HuH-7.5 (cell line): ENCODE results near the gene TMEM184B.

ENCODE experiments used
- DNase-seq: peaks from one replicate; pipeline ENCODE4 v3.0.0; 2011; ENCODE audit warnings: low spot score

TMEM184B gene

DNA sequence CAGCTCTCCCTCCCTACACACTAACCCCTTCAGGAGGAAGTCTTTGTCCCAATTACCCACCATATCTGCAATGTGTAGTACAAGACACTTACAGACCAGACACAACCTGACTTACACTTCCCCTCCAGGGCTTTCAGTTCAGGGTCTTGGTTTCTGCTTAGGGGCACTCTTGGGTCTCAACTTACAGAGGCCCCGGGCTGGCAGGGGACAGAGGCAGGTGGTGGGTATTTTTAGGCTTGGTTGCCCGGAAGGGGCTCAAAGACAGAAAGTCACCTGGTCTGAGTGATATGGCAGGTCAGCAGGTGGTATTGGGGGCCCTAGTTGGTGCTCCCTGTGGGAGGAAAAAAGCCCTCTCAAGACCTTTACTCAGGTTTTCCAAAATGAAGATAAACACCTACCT is 3.4 kb upstream of the TMEM184B start:
- DNase-seq = no peak

DNA sequence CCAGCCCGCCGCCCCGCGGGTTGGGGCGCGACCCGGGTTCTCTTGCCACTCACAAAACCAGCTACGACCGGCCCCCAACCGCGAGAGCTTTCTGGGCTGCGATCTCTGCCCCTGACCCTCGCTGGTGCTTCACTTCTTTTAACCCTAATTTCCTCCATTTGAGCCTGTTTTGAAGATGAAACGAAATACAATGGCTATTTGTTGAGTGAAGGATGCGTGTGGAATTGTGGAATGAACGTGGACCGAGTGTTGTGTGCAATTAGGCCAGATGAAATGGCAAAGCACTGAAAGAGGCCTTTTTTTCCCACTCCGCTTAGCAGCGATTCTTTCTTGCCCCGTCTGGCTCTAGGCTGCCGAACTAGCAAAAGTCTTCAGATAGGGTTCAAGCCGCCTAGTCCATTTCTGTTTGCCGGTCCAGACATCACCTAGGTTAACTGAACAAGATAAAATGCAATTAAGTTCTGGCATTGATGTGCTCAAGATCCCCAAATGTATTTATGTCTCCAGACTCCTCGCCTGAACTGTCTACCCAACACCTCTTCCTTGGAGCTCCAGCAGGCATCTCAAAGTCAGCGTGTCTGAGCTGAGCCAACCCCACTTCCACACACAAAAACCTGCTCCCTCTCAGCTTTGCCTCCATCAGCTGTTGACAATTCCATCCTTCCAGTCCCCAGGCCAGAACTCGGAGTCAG is 471 bp upstream of the TMEM184B start:
- no peak for DNase-seq

DNA sequence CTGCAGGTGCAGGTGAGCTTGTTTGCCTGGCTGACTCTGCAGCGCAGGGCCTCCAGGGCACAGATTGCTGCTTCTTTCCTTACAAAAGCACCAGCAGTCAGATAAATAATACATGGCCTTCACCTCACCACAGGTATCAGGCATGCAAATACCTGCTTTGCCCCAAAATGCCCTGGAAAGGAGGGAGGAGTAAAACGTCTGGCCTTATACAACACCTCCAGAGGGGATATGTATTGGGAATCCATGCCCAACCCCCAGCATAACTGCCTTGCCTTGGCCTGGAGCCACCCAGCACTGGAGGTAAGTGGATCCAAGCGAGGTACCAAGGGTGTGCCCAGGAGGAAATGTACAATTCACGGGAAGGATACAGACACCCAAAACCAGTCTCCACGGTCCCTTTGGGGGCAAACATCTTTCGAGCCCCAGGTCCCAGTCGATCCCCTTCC is 860 bp downstream of the TMEM184B start:
- no peak for DNase-seq

DNA sequence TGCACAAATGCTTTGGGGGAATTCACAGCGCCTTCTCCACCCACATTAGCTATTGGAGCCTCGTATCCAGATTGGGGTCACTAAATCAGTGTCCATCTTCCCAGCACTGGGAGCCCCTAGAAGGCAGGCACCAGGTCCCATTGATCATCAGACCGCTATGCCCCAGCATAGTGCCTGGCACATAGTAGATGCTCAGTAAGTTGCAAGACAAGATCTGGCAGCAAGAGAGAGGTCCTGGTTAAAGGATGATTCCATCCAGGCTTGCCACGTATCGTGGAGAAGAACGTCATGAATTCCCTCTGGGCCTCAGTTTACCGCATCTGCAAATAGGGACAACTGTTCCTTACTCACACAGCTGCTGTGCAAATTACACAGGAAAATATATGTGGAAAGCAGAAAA is 1.7 kb downstream of the TMEM184B start:
- no peak for DNase-seq

DNA sequence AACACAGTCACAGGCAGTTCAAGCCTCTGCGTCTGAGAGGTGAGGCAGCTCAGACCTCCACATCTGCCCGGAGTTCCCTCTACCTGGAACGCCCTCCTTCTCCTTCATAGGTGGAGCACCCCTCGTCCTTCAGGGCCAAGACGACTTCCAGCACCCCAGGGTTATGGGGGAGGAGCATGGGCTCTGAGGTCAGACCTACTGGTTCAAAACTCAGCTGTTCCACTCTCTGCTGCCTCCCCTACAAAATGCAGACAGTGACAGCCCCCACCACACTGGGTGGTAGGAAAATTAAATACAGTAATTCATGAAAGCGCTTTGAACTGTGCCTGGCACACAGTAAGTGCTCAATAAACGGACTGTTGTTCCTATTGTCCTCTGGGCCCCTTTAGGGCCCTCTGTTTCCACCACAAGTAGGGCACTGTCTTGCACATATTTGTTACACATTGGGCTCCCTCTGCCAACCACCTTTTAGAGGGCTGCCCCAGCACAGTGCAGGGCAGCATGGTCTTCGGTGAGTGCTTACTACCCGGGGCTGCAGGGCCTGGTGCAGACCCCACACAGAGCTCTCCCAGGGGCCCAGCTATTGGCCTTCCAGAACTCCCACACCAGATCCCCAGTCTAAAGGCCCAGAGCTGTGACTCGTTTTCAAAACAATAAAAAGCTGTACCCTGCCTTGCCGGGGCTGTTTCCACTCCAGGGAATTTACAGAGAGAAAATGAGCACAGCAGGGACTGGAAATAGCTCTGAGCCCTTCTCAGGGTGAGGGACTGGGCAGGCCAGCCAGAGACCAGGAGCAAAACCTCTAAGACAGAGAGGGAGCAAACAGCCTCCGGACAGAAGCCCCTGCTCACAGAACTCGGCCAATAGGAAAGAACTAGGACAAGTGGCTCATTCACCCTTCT is 2.5 kb downstream of the TMEM184B start:
- DNase-seq = no peak

DNA sequence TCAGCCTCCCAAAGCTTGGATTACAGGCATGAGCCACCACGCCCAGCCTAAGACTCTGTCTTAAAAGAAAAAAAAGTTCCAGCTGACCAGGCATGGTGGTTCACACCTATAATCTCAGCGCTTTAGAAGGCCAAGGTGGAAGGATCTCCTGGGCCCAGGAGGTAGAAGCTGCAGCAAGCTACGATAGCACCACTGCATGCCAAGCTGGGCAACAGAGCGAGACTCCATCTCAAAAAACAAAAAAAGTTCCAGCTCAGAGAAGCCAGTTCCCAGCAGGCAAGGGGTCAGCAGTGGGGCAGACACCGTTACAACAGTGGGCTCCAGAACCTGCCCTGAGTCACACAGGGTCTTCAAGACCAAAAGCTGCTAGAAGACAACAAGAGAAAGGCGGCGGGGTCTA is 3.3 kb downstream of the TMEM184B start:
- DNase-seq = no peak

DNA sequence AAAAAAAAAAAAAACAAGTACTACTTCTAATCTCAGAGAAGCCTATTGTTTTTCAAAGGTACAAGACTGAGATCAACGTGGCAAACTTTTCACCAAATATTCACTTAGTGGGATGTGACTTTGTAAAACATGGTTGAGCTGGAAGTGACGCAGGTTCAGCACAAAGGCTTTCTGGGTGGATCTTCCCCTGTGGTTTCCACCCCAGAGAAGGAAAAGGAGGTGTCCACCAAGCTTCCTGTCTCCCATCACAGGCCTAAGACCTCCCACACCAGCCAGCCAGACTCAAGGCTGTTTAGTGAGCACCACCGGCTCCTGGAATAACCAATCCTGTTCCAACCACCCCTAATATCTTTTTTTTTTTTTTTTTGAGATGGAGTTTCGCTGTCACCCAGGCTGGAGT is 5.7 kb downstream of the TMEM184B start:
- no peak for DNase-seq

DNA sequence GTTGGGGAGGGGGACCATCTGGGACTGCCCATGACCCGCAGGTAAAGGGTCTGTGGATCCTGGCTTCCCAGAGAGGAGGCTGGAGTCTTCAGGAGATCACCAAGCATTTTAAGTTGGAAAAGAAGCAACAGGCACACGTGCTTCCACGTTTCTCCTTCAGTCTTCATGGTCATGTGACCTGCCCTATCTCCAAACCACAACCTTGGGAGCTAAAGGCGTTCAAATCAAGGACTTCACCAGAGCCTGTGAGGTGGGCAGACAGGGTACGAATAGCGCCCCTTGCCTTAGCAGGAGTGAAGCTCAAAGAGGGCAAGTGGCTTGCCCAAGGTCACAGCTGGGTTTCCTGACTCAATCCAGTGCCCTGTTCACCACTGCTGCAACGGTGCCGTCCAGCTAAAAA is 6.7 kb downstream of the TMEM184B start:
- DNase-seq = no peak

DNA sequence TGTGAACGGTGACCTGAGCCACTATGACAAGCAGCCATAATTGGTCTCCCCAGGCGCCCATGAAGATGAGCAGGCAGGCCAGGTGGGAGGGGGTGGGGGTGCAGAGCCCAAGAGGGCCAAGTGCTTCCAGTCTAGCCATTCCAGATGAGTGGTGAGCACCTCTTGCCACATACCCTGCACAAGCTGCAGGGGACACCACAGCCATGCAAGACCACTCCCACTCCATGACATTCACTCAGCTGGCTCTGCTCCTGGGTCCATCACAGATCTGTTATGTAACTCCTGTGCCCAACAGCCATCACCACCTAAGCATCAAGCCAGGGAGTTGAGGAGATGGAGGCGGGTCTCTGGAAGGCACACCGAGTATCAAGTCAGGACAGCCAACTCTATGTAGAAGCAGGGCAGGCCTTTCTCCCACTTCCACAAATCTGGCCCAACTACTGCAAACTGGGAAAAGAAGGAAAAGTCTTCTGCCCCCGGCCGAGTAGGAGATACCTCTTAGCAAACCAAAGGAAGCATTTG is 8.4 kb downstream of the TMEM184B start:
- no peak for DNase-seq

DNA sequence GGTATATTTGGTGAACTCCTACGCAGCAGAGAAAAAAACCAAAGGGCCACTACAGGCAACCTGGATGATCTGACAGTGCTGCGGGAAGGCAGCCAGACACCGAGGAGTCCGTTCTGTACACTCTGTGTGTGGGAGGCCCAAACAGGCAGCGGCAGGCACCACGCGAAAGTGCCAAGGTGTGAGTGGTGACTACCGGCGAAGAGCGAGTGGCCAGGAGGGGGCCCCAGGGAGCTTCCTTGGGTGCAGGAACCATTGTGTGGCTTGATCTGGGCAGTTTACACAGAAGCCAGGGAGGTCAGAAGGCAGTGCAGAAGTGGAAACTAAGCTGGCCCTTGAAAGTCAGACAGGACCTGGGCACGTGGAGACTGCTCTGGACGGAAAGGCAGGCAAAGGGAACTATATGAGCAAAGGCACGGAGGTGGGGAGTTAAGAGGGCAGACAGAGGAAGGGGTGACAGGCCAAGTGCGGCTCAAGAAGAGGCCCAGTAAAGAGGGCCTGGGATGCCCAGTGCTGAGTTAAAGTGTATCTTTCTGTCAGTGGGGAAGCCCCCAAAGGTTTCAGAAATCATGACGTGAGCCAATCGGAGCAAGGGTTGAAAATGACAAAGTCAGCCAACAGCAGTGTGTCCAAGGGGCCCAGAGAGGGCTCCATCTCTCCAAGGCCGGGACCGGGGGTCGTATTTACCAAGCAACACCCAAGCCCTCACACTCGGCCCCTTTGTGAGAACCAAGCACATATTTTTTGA is 10.6 kb downstream of the TMEM184B start:
- DNase-seq = peak; percentile 66

DNA sequence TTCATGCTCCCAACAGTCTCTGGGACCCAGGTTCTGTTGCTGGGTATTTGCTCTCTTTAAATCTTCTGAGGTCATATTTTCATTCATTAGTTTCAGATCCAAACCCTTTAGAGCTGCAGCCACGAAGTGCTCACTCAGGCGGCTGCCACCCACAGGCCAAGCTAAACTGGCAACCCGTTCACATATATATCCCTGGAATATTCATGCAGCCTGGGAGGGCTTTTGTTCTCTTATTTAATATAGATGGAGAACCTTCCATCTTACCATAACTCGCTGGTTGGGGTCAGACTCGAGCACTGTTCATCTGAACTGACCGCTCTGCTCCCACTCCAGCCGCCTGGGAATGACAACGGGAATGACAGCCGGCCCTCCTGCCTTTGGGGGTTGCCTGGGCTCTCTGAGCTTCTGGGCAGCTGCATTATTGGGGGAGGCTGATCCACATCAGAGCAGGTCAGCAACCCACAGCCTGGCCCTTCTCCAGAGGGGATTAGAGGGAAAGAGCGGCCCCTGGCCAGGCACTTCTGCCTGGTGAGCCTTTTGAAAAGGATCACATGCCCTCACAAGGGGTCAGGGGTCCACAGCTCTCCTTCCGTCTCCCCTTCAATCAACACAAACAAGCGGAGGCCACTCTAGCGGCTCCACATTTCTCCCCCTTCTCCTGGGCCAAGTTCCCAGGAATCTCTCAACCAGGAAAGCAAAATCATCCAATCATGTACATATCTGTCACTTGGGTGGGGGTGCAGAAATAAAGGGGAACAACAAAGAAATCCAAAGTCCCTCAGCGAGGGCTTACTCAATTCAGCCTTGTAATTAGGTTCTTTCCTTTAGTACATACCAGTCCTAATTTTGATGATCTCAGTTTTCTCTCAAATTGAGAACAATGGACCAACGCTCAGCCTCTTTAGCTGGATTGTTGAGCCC is 11.8 kb downstream of the TMEM184B start:
- DNase-seq = no peak

DNA sequence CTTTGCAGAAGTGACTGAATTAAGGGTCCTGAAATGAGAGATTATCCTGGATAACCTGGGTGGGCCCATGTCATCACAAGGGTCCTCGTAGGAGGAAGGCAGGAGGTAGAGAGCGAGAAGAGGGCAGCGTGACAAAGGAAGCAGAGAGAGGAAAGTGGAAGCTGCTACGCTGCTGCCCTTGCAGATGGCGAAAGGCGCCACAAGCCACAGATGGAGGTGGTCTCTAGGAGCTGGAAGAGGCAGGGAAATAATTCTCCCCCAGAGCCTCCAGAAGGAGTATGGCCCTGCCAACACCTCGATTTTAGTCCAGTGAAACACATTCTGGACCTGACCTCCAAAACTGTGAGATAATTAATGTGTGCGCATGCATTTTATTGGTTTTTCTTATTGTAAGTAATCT is 13.4 kb downstream of the TMEM184B start:
- DNase-seq = no peak

DNA sequence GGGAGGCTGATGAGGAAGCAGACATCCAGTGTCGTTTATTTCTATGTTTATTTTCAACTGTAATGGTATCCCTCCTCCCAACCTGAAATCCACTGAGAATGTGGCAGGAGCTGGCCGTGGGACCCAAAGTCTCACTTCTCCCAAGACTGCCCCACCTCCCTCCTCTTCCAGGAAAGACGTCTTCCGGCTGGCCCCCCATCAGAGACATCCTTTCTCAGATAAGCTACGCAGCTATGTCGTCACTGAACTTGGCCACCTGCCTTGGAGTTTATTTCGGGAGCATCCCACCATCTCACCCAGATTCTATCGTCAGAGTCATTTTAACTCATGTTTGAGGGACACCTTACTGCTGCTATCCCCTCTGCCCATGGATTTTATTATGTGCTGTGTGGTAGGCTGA is 13.9 kb downstream of the TMEM184B start:
- no peak for DNase-seq

DNA sequence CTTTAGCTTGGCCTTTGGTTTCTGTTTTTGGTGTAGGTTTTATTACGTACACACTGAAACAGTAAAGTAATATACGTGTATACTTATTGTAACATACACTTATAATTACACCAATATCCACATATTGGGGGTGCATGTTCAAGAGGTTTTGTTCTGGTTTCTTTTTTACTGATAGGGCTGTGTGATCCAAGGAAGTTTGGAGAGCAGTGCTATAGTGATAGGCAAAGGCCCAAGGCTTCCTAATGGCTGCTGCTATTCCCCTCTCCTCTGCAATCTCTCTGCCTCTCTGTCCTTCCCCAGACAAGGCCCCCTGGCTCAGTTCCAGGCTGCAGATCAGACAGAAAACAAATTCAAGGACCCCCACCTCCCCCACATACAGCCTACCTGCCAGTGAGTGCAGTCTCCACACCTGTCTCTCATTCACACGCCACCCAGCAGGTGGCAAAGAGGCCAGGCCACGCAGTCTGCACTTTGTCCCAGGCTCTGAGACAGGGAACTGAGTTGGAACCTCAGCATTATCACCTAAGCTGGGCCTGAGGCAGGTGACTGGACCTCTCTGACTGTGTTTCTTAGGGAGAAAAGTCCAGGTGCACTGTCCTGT is 15.1 kb downstream of the TMEM184B start:
- DNase-seq = no peak

DNA sequence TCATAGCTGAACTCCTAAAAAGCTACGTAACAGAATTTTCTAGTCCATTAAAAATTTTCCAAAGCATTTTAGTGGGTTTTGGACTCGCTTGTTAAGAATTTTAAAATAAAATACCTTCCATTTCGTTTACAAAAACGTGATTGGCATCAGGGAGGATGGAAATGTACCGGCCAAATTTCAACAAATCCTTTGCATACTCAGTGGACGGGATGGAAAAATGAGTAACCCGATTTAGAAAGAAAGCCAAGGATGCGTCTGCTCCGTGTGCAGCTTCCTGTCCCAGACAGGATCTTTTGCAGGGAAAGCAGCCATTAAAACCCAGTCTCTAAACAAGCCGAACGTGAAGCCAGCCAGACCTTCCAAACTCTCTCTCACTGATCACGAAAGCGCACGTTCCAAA is 15.6 kb downstream of the TMEM184B start:
- DNase-seq = no peak

DNA sequence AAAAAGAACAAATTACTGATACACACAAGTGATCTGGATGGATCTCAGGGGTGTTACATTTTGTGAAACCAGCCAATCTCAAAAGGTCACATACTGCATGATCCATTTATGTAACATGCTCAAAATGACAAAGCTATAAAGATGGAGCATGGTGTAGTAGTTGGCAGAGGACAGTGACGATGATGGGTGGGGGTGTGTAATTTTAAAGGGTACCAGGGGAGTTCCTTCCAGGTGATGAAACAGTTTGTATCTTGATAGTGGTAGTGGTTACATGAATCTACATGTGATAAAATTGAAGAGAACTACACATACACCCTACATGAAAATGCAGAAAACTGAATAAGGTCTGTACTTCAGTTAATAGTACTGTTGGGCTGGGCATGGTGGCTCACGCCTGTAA is 17.1 kb downstream of the TMEM184B start:
- no peak for DNase-seq

DNA sequence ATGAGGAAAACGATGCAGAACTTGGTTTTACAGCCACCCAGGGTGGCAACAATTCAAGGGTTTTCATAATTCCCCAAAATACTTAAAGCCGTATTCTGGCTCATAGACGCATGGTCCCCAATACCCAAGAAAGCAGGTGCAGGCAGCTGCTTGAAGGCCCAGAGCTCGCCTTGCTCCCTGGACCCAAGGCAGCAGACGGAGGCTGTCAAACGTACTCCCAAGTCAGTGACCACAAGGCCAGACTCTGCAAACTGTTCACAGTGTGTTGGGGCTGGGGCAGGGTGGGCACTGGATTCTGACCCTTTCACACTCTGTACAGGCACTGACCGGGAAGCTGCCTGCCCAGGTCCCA is 21.5 kb downstream of the TMEM184B start:
- no peak for DNase-seq

DNA sequence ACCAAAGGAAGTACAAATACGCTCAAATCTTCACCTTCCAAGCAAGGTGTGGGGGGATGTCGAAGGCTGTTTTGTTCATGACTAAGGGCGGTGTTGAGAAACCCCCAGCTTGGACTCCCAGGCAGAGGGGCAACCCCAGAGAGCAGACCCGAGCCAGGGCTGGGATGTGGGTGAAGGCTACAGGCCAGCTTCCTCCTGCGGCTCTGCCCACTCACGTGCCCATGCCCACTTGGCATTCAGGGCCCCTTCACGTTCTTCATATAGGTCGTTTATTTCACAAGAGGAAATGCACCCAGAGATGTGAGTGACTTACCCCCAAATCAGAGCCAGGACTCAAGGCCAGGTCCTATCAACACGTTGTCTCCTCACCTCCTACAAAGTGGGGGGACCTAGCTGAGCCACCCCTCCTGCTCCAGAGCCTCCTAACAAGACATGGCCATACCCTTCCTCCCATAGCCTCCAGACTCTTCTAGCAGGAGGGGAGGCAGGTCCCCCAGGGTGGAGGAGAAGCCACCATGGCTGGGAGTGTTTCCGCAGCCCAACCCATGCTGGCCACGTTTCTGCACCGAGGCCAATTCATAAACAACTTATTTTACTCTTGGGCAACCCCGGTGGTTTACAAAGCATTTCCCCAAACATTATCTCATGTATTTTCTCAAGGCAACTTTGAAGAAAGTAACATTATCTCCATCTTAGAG is 22.0 kb downstream of the TMEM184B start:
- no peak for DNase-seq

DNA sequence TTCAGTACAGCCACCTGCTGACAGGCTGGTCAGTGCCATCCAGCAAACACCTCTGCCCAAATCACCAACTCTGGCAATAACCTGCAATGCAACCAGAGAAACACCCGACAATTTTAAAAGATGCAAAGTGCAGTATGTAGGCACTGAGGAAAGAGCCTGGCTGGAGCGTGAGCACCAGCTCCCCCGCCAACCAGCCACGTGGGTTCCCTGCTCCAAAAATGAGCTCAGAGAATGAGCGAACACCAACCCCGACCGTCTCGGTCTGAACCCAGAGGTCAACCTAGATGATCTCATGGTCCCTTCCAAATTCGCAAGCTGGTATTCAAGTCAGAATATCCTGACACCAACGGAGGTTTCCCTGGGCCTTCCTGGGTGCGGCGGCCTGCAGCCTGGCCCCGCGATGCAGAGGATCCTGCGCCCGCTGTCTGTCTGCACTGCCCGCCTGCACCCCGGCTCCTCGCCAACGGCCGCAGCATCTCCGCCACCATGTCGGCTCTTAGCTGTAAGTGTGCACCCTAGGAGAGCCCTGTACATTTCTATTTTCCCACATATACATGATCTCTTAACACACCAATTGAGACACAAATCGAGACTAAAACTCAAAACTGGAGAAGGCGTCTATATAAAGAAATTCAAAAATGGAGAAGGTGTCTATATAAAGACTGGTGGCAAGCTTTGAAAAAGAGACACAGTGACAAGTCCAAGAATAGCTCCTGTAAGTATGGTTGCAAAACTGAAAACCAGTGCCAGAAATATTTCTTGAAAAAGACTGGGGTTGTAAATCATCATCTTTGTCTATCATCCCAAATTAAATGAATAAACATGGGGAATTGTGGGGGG is 22.8 kb downstream of the TMEM184B start:
- no peak for DNase-seq

DNA sequence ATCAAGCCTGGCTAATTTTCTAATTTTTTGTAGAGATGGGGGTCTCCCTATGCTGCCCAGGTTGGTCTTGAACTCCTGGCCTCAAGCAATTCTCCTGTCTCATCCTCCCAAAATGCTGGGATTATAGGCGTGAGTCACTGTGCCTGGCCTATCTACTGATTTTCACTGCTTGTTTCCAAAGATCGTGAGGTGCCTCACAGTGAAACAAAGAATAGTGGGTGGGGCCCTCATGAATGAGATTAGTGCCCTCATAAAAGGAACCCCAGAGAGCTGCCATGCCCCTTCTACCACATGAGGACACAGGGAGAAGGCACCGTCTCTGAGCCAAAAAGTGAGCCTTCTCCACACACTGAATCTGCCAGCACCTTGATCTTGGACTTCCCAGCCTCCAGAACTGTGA is 23.5 kb downstream of the TMEM184B start:
- DNase-seq = no peak
